MCF 10A (cell line): ENCODE data around the gene GUK1. TPM values are rescaled to one million over a fixed set of nuclear protein-coding genes. Genes with fewer than 3 reads are reported as not detected.
A peak's percentile ranks its signal among the peaks of the same experiment; 100 is the strongest.

ENCODE experiments used
- BruUV-seq: library from RNA; stranded (reverse); fragments of 400-500 nt; replicated peaks from 2 replicates; lab custom pipeline; 2021; lab: Mats Ljungman, UMichigan
- CTCF ChIA-PET: fragments of 300-600 bp; sonication (Branson Sonifier 250); formaldehyde crosslinking; extraction: SDS; loops from one replicate; lab custom pipeline; 2021; ENCODE audit warnings: antibody characterized with exemption, inconsistent platforms; lab: Yijun Ruan, JAX
- POLR2A ChIA-PET: fragments of 300-600, 350-650 bp; sonication (Branson Sonifier 250); formaldehyde crosslinking; extraction: SDS; loops from one replicate; lab custom pipeline; 2020; ENCODE audit warnings: antibody characterized with exemption, inconsistent platforms; lab: Yijun Ruan, JAX
- DNase-seq: peaks from one replicate; pipeline ENCODE4 v3.0.0-alpha.2; 2018; ENCODE audit not compliant: unreplicated experiment
- H3K27ac Mint-ChIP-seq: one replicate; pipeline ENCODE4 v1.8.0; 2022; ENCODE audit warnings: mild to moderate bottlenecking, low read depth, mixed read lengths; ENCODE audit not compliant: unreplicated experiment
- H3K27me3 Mint-ChIP-seq: one replicate; pipeline ENCODE4 v1.8.0; 2022; ENCODE audit warnings: mixed read lengths; ENCODE audit not compliant: insufficient read depth, unreplicated experiment
- H3K36me3 Mint-ChIP-seq: one replicate; pipeline ENCODE4 v1.8.0; 2022; ENCODE audit warnings: mild to moderate bottlenecking, moderate library complexity, mixed read lengths; ENCODE audit not compliant: insufficient read depth, unreplicated experiment
- H3K4me1 Mint-ChIP-seq: one replicate; pipeline ENCODE4 v1.8.0; 2022; ENCODE audit warnings: mixed read lengths; ENCODE audit not compliant: insufficient read depth, unreplicated experiment
- H3K4me3 Mint-ChIP-seq: one replicate; pipeline ENCODE4 v1.8.0; 2022; ENCODE audit warnings: mild to moderate bottlenecking, moderate library complexity, mixed read lengths; ENCODE audit not compliant: unreplicated experiment
- H3K9me3 Mint-ChIP-seq: one replicate; pipeline ENCODE4 v1.8.0; 2022; ENCODE audit warnings: mixed read lengths; ENCODE audit not compliant: unreplicated experiment
- intact Hi-C: fragments of 100-400 bp; cut with micrococcal nuclease; formaldehyde crosslinking; loops from 2 replicates; pipeline ENCODE4 v1.14.1; 2022
- total RNA-seq: library from RNA; stranded (reverse); gene quantifications from 2 replicates; pipeline ENCODE4 v1.2.3, GENCODE V29; 2022
- TF ChIP-seq, protein P1 (sequence below): fragments of 200-600 bp; IDR thresholded peaks from one replicate; pipeline ENCODE4 v1.8.0; 2022; ENCODE audit warnings: antibody characterized with exemption, mild to moderate bottlenecking; ENCODE audit not compliant: unreplicated experiment

GUK1 gene
- total RNA-seq, 1 experiment from 2014 or later, result 495 TPM

DNA sequence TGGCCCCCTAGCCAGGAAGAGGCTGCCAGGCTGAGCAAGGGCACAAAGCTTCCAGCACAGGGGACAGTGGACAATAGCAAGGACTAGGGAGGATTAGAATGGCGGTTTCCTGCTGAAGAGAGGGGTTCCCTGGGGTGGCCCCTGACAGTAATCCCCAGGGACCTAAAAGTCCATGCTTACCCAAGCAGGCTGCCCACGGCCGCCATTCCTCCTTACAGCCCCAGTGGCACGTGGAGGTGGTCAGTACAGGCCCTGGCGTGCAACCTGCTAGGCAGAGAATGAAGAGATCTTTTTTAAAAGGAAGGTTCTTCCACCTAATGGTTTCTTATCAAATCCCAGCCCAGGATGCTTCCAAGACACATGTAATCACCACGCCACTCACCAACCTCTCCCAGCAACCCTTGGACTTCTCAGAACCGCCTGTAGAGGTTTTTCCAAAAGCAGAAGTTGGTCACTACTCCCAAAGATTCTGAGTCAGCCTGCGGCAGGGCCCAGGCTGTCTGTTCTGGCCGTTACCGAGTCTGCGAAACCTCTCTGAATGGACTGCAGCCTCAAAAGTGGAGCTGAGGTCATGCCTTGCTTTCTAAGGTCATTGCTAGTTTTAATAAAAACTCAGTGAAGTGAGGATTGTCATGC, 31.9 kb upstream of the GUK1 start:
- H3K4me3 Mint-ChIP-seq, result peak overlapping the region; percentile 95
- intact Hi-C loops, result loop anchor here (2.0 to 10.0 kb wide), 2 partner anchors 59 to 623 kb away; no protein-coding TSS in a partner anchor
- no peaks in the 10 kb centered on the region for H3K27me3 Mint-ChIP-seq
- H3K27ac Mint-ChIP-seq, result peak overlapping the region; percentile 92
- TF ChIP-seq, protein P1, sequence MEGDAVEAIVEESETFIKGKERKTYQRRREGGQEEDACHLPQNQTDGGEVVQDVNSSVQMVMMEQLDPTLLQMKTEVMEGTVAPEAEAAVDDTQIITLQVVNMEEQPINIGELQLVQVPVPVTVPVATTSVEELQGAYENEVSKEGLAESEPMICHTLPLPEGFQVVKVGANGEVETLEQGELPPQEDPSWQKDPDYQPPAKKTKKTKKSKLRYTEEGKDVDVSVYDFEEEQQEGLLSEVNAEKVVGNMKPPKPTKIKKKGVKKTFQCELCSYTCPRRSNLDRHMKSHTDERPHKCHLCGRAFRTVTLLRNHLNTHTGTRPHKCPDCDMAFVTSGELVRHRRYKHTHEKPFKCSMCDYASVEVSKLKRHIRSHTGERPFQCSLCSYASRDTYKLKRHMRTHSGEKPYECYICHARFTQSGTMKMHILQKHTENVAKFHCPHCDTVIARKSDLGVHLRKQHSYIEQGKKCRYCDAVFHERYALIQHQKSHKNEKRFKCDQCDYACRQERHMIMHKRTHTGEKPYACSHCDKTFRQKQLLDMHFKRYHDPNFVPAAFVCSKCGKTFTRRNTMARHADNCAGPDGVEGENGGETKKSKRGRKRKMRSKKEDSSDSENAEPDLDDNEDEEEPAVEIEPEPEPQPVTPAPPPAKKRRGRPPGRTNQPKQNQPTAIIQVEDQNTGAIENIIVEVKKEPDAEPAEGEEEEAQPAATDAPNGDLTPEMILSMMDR, result no peak
- CTCF ChIA-PET, result interaction anchor here (0.5 to 3.9 kb wide), 9 partner anchors 16 to 1700 kb away, joined by 3 to 26 read pairs (median 5); partner anchors contain the start of gene PARP1
- peaks cover 26% of the 10 kb centered on the region for H3K36me3 Mint-ChIP-seq
- no peak for DNase-seq
- no peaks in the 10 kb centered on the region for H3K9me3 Mint-ChIP-seq
- H3K4me1 Mint-ChIP-seq, result peaks cover 15% of the 10 kb centered on the region
- POLR2A ChIA-PET, result interaction anchor here (0.6 to 10.8 kb wide), 17 partner anchors 13 to 490 kb away, joined by 3 to 128 read pairs (median 6); partner anchors contain the start of genes ARF1, GUK1 and IBA57
- BruUV-seq, result no TSS peak

DNA sequence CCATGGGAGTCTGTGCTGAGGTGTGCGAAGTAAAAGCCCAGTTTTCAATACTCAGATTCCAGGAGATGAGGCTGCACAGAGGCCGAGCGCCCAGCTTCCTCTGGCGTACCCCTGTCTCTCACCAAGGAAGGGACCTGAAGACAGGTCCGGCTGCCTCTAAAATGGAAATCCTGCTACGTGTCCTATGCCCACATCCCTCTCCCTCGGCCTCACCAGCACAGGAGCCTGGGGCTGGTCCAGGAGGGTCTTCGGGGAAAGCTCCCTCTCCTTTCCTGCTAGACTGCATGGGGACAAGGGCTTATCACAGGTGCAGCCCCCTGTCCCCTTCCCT, 31.4 kb upstream of the GUK1 start:
- H3K4me3 Mint-ChIP-seq, result peak overlapping the region; percentile 95
- intact Hi-C loops, result loop anchor here (1.0 to 10.0 kb wide), 3 partner anchors 32 to 624 kb away; partner anchors contain the start of gene GUK1
- ChIA-PET CTCF (interaction anchor here (0.8 to 3.9 kb wide), 7 partner anchors 16 to 110 kb away, joined by 3 to 26 read pairs (median 6); no protein-coding TSS in a partner anchor), POLR2A (interaction anchor here (0.6 to 10.8 kb wide), 17 partner anchors 13 to 490 kb away, joined by 3 to 128 read pairs (median 6); partner anchors contain the start of genes ARF1, GUK1 and IBA57)
- DNase-seq, result no peak
- H3K4me1 Mint-ChIP-seq, result peaks cover 15% of the 10 kb centered on the region
- H3K36me3 Mint-ChIP-seq, result peaks cover 21% of the 10 kb centered on the region
- no peaks in the 10 kb centered on the region for H3K9me3 Mint-ChIP-seq
- TF ChIP-seq, protein P1, result no peak
- H3K27ac Mint-ChIP-seq, result peak overlapping the region; percentile 92
- H3K27me3 Mint-ChIP-seq, result no peaks in the 10 kb centered on the region
- BruUV-seq, result no TSS peak

DNA sequence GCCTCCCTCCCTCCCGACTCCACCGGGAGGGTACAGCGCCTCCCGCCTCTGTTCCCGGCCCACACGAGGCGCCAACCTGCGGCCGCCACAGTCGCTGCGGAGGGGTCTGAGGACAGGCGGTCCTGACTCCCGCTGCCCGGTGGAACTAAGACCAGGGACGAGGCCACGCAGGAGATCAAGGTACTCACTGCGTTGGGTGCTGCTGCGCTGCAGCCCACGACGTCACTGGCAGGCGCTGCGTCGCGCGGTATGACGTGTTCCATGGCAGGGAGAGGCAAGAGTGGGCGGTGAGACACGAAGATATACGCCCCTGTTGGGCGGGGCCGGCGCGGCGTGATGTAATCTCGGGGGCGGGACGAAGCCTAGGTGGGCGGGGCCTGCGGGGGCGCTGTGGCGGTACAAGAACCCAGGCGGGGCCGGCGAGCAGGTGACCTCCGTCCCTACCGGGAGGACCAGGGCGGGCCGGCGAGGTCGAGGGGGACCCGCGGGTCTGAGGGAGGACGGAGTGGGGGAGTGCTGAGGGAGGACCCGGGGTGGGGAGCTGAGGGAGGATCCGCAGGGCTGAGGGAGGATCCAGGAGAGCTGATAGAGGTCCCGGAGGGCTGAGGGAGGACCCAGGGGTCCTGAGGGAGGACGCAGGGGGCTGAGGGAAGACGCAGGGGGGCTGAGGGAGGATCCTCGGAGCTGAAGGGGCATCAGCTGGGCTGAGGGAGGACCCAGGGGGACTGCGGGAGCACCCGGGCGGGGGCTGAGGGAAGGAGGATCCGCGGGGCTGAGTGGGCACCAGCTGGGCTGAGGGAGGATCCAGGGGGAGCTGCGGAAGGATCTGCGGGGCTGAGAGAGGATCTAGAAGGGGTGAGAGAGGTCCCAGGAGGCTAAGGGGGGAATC, 30.8 kb upstream of the GUK1 start, which contains the start of gene MRPL55:
MRPL55 (minus strand) TSS at position 227 of the 889 bp plus-strand sequence. CDS start 1,039 bp downstream, outside the sequence.
- Mint-ChIP-seq H3K9me3 (no peaks in the 10 kb centered on the region), H3K4me1 (peaks cover 12% of the 10 kb centered on the region), H3K27me3 (no peaks in the 10 kb centered on the region), H3K27ac (peak within 1 kb of the TSS; percentile 92), H3K36me3 (peaks cover 21% of the 10 kb centered on the region), H3K4me3 (peak within 1 kb of the TSS; percentile 95)
- no TSS peak for BruUV-seq
- ChIA-PET POLR2A (interaction anchor here (0.5 to 10.8 kb wide), 29 partner anchors 11 to 1507 kb away, joined by 3 to 128 read pairs (median 5); partner anchors contain the start of genes ARF1, GUK1, IBA57 and JMJD4), CTCF (interaction anchor here (0.5 to 3.9 kb wide), 18 partner anchors 10 to 1442 kb away, joined by 3 to 26 read pairs (median 5); partner anchors contain the start of gene IBA57)
- DNase-seq, result peak; percentile 99
- TF ChIP-seq, protein P1, result no peak
- intact Hi-C loops, result loop anchor here (1.0 to 10.0 kb wide), 3 partner anchors 31 to 625 kb away; partner anchors contain the start of gene GUK1
